ENCODE results near the gene MATK.
A peak's percentile ranks its signal among the peaks of the same experiment; 100 is the strongest.
"Not testable (repeated sequence)": the region's sequence is repeated elsewhere in the genome, so short reads cannot be mapped to it uniquely, and the experiment has no call there.

Gene MATK

DNA sequence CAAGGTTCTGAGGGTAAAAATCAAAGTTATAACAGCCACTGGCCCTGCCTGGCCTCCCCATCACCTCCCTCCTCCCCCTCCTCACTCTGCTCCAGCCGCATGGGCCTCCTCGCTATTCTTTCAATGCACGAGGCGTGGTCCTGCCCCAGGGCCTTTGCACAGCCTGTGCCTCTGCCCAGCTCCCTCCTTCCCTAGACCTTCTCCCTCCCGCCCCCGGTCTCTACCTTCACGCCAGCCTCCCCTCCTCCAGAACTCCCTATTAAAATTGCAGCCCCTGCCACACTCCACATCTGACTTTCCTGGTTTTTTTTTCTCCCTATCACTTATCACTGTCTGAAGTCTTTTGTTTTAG lies 17.5 kb downstream of the MATK start:
- no peak for DNase-seq

DNA sequence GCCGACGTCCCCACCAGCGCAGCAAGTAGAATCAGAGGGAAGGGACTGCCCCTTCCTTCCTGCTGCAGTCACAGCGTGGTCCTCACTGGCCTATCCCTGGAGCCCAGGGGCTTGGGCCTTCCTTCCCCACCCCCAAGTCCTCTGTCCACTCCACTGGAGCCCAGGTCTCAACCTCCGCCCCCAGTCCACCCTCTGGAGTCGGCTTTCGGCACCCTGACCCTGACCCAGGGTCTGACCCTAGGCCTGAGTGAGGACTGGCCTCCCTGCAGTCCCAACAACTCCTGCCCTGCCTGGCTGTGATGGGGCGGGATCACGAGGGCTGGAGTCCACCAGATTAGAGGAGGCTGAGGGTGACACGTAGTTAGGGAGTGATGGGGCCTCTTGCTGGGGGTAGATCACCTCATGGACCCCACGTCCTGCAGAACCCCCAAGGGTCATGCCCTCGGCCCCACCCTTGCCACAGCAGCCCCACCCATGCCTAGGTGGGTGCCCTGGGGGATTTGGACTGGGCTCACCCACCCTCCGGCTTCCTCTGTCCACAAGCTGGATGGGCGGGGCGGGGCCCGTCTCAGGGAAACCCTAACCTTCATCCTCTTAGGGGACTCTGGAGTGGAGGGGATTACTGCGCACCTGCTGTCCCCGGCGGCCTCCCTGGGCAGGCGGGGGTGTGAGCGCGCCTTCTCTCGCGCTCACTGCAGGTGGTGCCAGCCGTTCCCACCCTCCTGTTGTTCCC lies 18.0 kb downstream of the MATK start:
- DNase-seq, result no peak

DNA sequence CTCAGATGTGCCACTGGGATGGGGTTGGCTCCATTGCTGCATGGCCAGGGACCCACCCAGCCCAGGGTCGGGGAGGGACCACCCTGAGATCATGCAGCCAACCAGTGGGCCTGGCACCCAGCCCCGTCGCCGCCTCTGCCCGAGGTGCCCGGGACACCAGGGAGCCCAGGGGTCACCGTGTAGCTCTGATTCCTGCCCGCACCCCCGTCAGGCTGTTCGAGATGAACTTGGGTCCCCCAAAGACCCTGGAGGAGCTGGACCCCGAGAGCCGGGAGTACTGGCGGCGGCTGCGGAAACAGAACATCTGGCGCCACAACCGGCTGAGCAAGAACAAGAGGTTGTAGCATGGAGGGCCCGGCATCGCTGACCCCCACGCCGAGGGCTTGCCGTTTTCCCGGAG lies 19.1 kb downstream of the MATK start:
- no peak for DNase-seq

DNA sequence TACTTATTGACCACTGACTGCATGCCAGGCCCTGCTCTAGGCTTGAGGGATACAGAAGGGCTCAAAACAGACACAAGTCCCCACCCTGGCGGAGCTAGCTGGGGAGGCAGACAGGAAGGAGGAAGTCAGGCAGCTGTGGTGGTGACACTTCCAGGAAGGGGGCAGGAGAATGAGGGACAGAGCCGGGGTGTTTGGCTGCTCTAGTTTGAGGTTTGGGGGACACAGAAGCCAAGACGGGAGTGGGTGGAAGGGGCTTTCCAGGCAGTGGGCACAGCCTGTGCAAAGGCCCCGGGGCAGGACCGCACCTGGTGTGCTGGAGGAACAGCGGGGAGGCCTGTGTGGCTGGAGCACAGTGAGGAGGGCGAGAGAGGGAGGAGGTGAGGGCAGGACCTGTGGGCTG lies 19.7 kb downstream of the MATK start:
- DNase-seq, result no peak

DNA sequence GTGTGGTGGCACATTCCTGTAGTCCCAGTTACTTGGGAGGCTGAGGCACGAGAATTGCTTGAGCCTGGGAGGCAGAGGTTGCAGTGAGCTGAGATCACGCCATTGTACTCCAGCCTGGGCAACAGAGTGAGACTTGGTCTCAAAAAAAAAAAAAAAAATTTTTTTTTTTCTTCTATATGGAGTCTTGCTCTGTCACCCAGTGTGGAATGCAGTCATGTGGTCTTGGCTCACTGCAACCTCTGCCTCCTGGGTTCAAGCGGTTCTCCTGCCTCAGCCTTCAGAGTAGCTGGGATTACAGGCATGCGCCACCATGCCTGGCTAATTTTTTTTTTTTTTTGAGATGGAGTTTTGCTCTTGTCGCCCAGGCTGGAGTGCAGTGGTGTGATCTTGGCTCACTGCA lies 20.4 kb downstream of the MATK start:
- not testable (repeated sequence) for DNase-seq

DNA sequence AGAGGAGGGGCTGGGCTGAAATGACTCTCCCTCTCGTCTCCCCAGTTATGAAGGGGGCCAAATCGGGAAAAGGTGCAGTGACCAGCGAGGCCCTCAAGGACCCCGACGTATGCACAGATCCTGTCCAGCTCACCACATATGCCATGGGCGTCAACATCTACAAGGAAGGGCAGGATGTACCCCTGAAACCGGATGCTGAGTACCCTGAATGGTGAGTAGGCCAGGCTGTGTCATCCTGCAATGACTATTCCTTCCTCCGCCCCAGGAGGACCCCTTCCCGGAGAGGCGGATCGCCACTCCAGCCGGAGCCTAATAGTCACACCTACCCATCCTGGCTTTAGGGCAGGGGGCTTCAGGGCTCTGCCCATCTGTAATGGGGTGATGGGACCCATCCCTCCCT lies 21.1 kb downstream of the MATK start:
- DNase-seq, result no peak

DNA sequence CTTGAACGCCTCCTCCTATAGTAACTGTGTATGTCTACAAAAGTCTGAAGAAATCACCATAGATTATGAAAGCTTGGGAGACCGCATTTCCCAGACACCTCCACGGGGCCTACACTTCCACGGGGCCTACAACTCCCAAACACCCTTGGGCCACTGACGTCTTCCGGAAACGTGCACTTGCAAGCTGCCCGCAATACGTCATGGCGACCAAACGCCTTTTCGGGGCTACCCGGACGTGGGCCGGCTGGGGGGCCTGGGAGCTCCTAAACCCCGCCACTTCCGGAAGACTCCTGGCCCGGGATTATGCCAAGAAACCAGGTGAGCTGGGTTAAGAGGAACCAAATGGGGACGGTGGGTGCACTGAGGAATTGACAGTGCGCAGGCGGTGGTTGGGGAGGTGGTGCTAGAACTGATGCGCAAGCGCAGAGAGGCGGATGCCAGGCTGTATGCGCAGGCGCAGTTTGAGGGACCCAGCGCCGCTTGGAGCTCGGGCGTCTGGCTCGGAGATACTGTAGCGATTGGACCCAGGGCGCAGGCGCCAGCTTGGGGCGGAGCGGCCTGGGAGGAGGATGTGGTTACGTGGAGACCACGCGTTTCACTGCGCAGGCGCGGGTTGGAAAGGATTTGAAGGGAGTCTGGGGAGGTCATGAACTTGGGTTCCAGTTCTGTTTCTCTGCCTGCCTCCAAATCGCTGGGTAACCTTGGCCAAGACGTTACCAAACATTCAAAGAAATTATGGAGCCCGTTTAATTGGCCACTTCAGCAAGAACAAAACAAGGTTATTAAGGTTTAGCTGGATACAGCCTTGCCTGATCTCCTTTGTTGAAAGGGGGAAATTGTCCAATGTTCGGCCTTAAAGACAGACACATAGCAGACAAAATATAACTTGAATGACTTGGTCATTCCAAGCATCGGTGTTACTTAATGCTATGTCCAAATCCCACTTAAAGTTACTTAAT lies 23.4 kb downstream of the MATK start, which contains the start of gene MRPL54:
MRPL54 (plus strand) TSS at position 182 of the 959 bp plus-strand sequence; CDS start at position 201, 19 bp downstream.
- peak; percentile 100 for DNase-seq

DNA sequence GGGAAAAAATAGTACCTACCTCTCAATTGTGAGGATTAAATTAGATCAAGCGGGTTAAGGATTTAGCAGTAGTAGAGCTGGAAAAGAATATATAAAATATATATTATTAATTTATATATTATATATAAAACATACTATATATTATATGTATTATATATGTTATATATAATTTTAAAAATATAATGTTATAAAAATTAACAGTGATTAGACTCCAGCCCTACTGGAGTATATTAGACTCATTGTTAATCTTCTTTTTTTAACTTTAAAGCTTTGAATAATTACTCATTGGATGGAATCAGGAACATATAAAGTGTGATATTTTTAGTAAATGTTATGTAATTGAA lies 24.1 kb downstream of the MATK start:
- DNase-seq, result no peak

DNA sequence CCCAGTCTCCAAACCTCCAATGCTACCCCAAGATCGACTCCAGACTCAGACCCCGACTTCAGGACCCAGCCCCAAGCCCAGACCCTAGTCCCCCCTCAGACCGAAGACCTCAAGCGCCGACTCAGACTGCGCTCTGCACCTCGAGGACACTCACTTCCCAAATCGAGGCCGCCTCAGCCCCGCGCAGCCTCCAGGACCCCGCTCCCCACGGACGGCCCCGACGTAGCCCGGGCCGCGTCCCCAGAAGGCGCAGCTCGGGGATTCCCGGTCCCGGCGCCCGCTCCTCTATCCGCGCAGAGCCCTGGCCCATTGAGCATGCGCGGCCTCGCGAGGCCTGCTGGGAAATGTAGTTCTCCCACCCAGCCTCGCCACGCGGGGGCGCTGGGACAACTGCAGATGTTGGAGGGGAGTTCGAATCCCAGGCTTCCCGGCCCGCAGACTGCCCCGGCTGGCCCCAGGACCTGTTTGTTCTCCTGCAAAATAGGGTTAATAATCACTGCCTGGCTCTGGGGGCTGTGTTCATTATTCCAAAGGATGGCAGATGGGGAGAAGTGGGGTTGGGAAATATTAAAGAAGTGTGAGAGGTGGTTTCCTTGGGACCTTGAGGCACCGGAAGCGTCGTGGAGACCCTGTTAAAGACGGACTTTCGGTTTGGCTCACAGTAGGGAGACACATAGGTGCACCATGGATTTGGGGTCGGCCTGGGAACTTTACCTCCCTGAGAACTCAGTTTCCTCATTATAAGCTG lies 24.6 kb downstream of the MATK start, which contains the start of gene APBA3:
APBA3 (minus strand) TSS at position 311 of the 748 bp plus-strand sequence. CDS start 1,428 bp downstream, outside the sequence.
- DNase-seq, result peak; percentile 98

DNA sequence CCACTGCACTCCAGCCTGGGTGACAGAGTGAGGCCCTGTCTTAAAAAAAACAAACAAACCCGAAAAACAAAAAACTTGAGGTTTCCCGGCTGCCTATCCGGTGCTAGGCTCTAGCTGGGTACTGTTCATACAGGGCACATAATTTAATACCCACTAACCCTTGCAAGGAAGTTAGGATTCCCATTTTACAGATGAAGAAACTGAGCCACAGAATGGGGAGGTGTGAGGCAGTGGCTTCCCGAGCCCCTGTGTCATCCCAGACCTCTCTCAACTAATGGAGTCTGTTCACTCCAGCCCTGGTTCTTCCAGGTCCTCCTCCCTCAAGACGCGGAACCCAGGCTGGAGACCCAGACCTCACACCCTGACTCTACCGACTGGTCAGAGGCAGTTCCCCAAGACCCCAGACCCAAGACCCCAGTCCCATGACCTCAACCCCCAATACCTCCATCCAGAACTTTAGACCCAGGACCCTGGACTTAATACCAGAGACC lies 25.3 kb downstream of the MATK start:
- no peak for DNase-seq

DNA sequence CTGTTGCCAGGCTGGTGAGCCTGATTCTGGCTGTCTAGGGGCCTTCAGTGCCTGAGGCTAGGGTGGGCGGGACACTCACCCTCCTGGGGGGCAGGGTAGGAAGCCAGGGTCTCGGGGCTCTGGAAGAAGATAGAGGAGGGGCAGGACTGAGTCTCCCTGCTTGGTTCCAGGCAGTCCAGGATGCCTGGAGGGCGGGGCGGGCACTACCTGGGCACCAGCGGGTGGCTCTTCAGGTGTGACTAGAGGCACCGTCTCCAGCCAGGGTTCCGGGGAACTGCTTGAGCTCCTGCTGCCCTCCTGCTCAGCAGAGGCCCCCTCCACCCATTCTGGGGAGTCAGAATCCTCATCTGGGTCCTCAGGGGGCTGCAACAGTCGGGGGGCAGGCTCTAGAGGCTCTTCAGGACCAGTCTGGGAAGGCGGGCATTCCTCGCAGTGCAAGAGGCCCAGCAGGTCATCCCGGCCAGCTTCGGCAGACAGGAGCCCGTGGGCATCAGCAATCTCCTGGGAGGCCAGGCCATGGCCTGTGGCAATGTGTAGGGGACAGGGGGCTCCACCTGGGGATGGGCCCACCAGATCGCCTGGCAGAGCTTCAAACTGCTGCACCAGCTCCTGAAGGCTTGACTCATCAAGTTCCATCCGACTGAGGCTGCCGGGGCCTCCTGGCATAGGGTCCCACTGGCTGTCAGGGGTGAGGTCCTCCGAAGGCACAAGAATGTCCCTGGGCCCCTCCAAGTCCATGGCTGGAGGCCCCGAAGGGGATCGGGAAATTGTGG lies 26.5 kb downstream of the MATK start:
- DNase-seq, result no peak

DNA sequence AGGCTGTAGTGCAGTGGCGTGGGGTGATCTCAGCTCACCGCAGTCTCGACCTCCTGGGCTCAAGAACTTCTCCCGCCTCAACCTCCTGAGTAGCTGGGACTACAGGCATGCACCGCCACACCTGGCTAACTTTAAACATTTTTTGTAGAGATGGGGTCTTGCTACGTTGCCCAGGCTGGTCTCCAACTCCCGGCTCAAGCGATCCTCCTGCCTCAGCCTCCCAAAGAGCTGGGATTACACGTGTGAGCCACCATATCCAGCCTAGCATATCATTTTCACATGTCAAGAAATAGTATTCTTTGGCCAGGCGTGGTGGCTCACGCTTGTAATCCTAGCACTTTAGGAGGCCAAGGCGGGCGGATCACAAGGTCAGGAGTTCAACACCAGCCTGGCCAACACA lies 27.9 kb downstream of the MATK start:
- DNase-seq, result not testable (repeated sequence)

DNA sequence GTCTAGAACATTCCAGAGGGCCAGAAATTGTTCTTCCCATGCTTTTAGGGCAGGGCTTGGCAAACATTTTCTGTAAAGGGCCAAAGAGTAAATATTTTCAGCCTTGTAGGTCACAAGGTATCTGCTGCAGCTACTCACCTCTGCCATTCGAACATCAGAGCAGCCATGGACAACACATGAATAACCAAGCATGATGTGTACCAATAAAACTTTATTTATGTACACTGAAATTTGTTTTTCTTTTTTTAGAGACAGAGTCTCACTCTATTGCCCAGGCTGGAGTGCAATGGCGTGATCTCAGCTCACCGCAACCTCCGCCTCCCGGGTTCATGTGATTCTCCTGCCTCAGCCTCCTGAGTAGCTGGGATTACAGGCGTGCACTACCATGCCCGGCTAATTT lies 28.5 kb downstream of the MATK start:
- not testable (repeated sequence) for DNase-seq

DNA sequence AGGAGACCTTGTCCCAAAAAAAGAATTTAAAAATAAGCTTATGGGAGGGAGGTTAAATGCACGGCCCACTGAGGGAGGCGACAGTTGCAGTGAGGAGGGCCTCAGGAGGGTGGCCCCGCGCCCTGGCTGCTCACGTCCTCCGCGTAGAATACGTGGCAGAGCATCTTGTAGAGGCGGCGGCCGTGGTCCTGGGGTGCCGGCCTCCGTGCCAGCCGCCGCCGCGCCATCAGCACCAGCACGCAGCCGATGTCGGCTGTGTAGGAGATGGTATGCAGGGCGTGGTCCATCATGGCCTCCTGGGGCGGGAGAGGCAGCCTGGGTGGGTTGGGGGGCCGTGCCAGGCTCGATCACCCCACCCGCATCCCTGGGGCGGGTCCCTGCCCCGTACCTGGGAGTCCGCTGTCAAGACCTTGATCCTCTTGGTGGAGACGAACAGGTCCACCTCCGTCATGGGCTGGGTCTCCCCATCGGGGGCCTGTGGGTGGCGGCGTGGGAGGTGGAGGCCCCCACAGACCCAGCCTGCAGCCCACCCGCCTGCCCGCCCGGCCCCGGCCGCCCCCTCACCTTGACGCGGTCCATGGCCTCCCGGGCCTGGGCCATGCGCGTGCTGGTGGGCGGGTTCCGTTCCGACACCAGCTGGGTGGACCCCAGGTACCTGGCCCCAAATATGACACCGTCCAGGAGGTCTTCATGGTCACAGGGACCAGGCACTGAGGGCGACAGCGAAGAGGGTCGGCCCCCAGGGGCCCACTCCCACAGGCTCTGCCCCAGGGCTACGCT lies 32.4 kb downstream of the MATK start:
- DNase-seq, result no peak

DNA sequence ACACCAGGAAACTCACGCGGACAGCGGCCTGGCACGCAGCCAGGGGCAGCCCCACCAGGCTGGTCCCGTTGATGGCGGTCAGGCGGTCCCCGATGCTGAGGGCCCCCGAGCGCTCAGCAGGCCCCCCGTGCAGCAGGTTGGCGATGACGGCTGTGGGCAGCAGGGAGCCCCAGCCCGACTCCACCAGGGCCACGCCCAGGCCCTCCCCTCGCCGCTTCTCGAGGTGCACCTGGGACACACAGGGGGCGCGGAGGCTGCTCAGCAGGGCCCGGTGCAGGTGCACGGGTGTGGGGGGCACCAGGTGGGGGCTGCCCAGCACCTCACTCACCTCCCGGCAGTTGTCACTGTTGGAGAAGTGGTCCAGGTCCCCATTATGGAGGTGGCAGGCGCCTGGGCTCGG lies 33.7 kb downstream of the MATK start:
- no peak for DNase-seq

DNA sequence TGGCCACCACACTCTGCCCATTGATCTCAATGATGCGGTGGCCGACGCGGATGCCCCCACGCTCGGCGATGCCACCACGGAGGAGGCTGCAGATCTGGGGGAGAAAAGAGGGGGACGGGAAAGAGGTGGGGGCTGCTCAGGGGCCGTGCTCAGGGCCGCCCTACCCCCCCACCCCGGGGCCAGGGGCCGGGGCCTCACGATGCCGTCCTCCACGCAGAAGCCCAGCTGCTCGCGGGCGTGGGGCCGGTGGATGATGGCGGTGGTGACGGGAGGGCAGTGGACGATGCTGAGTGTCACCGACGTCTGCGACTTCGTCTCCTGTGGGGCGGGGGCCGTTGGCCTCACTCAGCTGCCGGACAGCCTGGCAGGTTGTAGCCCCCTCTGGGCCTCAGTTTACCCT lies 34.9 kb downstream of the MATK start:
- no peak for DNase-seq

DNA sequence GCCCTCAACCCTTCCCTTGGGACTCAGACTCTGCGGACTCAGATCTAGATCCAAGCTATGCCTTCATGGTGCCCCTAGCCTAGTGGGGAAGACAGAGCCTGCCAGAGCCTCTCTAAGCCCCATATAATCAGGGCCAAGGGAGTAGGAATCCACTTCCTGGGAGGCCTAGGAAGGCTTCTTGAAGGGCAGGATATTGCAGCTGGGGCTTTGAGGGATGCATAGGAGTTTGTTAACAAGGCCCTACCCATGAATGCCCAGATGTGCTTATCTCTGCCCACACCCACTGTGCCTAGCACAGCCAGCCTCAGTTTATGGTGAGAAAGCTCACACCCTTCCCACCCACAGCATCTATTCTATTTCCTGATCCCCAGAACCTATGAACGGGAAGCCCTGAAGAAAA lies 36.0 kb downstream of the MATK start:
- no peak for DNase-seq

DNA sequence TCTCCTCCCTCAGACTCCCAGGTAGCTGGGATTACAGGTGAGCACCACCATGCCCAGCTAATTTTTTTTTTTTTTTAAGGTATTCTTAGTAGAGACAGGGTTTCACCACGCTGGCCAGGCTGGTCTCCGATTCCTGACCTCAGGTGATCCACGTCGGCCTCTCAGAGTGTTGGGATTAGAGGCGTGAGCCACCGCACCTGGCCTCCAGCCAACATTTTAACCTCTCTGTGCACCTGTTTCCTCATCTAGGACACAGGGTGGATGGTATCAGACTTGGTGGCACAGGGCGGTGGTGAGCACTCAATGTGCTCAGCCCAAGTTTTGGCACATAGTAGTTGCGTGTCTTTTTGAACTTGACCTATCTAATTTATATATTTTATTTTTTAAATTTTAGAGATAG lies 37.2 kb downstream of the MATK start:
- no peak for DNase-seq

DNA sequence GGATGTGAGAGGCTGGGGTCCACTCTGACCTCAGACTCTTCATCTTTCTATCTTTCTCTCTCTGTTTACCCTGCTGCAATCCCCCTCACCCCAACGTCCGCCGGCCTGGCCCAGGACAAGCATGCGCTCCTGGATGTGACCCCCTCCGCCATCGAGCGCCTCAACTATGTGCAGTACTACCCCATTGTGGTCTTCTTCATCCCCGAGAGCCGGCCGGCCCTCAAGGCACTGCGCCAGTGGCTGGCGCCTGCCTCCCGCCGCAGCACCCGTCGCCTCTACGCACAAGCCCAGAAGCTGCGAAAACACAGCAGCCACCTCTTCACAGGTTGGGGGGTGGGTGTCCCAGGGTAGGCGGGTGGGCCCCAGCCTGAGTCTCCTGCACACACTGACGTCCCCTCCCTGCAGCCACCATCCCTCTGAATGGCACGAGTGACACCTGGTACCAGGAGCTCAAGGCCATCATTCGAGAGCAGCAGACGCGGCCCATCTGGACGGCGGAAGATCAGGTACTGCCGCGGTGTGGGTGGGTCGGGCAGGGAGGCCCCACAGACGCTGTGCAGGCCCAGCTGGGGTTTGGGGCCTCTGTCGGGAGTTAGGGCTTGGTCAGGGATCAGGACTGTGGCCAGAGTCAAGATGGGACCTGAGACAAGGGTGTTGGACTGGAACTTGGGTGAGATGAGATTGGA lies 39.7 kb downstream of the MATK start:
- no peak for DNase-seq

DNA sequence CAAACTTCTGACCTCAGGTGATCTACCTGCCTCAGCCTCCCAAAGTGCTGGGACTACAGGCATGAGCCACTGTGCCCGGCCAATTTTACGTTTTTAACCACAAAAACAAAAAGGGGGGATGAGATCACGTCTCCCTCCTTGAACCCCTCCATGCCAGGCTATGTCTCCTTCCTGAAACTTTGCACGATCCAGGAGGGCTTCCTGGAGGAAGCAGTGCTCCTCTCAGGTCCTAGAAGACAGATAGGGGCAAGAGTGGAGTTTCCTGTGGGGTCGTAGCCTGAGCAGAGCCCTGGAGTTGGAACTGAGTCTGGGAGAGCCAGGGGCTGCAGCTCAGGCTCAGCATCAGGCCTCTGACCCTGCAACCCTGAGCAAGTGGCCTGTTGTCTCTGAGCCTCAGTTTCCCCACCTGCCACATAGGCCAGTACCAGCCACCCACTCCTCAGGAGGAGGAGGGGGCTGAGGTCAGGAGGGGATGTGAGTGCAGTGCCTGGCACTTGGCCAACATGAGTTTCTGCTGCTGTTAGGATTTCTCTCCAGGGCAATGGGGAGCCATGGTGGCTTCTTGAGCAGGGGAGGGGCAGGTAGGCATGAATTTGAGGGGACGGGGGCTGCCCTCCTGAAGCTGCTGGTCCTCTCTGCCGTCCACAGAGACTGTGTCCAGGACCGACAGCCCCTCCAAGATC lies 40.7 kb downstream of the MATK start:
- no peak for DNase-seq
